NCI-H1105 treated with DMSO at 0.1 percent for 48 hours (cell line): ENCODE measurements around the gene OXTR.
A peak's percentile ranks its signal among the peaks of the same experiment; 100 is the strongest.

Experiments
- DNase-seq: peaks from one replicate; lab custom pipeline; 2025; lab: John Stamatoyannopoulos, UW

Gene OXTR

DNA sequence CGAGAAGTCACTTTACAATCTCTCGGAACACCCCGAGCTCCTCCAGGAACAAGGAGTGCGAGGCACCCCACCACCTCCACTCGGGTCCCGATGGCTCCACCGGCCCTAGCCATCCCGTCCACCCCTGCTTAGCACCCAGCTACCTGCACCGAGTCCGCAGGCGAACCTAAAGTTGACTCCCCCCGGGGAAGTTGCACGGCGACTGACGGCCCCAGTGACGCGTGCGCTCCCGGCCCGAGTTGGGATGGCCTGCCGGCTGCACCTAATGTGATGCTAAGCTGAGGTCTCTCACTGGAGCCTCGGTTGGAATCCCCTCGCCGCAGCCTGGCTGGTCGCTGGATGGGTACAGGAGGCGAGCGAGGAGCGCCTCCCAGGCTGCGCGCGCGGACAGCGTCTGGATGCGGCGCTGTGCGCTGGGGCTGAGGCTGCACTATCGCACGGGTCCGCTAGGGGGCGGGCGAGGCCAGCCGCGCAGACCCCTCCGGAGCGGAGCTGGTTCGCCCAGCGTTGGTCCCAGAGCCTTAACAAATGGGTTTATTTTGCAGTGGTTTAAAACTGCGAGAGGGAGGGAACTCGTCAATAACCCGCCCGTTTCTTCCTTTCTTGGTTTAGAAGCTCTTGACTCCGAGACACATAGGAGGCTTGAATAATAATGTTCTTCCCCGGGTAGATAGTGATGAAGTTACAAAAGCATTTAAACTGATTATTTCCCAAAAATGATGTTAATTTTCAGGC lies at the start of gene OXTR:
TSS of gene OXTR (minus strand) at position 526 of the 735 bp plus-strand sequence. CDS start 1,426 bp downstream, outside the sequence.
- peak; percentile 56 for DNase-seq

DNA sequence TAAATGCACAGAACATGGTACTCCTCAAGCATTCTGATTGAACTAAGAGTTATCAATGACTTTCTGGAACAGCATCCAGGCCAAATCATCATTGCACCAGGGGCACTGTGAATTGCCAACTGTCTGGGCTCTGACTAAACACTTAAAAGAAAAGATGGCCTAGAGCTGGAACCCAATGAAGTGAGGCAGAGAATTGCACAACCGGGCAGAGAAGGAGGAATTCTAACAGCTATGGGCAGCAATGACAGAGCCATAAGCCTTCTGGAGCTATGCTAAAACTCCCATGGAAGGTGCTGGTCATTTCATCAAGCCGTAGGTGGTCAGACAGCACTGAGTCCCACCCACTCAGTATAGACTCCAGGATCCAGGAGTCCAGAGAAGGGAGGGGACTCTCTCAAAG lies 48.1 kb upstream of the OXTR start:
- DNase-seq = no peak

DNA sequence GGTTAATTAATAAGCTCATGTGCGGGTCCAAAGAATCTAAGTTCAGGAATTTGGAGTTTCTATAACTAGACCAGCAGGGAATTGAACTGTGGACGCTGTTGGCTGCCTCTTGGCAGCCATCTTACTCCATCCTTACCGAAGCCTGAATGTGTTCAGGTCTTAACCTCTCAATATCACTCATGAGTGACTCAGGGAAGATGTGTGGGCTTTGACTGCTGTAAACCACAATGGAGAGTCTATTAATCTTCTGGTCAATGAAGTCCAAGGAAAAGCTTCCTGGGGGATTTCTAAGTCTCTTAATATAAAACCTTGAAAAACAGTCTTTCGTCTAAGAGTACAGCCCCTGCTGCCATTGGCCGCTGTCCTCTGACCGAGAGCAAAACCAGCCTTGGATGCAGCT lies 46.7 kb upstream of the OXTR start:
- DNase-seq = no peak

DNA sequence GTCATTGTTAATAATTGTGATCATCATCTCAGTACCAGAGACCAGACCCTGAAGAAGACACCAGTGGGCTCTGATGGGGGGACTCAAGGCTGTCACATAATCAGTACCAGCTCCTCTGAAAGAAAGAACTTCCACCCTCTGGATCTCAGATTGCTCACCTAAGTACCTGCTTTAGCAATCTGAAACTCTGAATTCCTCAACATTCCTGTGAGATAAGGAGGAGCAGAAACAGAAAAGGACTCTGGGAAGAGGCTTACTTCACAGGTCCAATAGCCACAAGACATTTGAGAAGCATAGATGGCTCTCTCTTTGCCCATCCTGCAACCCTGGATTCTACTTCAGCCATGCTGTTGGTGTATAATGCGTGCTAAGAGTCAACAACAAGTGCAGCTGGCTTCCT lies 44.0 kb upstream of the OXTR start:
- no peak for DNase-seq

DNA sequence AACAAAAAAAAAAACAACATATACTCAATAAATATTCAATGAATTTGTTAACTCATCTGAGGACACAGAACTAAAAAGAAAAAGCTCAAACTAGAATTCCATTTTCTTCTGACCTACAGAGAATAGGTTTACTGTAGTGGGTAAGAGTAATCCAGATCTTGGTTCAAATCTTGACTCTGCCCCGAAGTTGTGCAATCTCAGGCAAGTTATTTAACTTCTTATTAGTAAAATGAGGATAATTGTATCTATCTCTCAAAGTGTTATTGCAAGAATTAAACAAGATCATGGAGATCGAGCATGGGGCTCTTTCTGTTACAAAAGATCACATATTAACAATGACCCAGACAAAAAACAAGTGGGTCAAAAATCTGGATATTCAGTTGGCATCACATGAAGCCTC lies 41.1 kb upstream of the OXTR start:
- DNase-seq = no peak

DNA sequence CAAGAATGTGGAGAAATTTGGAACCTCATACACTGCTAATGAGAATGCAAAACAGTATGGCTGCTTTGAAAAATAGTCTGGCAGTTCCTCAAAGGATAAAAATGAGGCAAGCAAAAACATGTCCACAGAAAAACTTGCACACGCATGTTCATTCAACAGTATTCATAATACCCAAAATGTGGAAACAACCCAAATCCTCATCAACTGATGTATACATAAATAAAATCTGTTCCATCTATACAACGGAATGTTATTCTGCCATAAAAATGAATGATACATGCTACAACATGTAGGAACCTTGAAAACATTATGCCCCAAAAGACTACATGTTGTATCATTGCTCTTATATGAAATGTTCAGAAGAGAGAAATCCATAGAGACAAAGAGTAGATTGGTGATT lies 36.4 kb upstream of the OXTR start:
- no peak for DNase-seq

DNA sequence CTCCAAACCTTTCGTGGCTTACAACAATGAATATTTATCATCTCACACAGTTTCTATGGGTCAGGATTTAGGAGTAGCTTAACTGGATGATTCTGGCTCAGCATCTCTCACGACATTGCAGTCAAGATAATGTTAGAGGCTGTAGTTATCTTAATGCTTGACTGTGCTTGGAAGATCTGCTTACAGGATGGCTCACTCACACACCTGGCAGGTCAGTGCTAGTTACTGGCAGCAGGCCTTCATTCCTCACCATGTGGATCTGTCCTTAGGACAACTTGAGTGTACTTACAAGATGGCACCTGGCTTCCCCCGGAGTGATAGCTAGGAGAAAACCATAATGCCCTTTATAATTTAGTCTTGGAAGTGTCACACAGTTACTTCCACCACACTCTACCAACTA lies 32.8 kb upstream of the OXTR start:
- DNase-seq = no peak

DNA sequence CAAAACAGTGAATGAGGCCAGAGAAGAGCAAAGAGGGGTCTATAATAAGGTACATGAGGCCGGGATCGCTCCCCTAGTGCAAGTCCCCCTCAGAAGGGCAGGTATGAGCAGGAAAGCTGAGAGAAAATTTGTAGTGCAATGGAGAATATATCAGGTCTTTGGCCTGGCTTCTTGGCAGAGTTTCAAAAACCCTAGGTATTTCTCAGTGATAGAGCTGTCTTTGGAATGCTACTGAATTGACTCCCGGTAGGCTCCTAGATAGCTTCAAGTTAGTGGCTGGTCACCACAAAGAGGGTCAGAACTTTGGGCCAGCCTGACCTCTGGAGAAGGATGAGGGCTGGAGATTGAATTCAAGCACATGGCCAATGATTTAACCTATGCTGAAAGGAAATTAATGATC lies 30.6 kb upstream of the OXTR start:
- no peak for DNase-seq

DNA sequence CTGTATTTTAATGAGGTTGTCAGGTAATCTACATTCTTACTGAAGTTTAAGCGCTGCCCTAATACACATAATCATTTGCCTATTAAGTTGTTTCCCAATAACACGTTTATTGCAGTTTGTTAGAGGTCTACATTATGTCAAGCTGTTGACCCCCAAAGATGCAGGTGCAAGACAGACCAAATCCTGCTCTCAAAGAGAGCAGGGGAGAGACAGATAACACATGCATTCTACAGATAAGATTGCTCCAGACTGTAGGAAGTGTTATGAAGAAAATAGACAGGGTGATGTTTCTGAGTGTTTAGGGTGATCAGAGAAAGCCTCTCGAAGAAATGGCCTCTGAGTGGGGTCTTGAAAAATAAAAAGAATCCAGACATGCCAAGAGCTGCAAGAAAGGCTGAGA lies 24.8 kb upstream of the OXTR start:
- DNase-seq = no peak

DNA sequence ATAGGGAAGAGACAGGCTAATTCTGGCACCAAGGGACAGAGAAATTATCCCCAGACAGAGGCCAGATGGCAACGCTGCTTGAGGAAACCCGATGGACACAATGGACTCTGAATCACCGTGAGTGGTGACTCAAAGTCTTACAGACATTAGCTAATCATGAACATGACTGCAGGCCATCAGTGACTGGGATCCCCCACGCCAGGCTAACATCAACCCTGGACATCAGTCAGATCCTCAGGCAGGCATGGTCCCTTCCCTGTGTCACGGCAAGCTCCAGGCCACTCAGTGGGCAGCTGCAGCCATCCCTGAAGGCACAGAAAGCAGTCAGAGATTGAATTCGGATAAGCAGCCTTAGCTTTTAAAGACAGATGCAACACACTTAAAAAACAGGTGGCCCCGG lies 23.8 kb upstream of the OXTR start:
- no peak for DNase-seq

DNA sequence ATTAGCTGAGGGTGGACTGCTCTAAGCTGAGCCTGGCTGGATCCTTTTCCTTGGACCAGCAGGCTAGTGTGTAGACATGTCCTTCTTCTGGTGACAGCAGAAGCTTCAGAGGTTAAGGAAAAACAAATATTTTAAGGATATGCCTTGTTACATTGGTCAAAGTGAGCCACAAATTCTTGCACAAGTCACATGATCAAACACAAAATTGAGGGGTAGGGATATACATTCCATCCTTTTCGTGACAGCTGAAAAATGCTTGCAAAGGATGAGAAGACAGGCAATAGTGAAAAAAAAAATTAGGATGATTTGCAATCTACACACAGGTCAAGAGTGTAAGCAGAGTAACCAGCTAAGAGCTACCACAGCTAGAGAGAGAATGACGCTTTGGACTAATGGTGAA lies 21.1 kb upstream of the OXTR start:
- DNase-seq = no peak

DNA sequence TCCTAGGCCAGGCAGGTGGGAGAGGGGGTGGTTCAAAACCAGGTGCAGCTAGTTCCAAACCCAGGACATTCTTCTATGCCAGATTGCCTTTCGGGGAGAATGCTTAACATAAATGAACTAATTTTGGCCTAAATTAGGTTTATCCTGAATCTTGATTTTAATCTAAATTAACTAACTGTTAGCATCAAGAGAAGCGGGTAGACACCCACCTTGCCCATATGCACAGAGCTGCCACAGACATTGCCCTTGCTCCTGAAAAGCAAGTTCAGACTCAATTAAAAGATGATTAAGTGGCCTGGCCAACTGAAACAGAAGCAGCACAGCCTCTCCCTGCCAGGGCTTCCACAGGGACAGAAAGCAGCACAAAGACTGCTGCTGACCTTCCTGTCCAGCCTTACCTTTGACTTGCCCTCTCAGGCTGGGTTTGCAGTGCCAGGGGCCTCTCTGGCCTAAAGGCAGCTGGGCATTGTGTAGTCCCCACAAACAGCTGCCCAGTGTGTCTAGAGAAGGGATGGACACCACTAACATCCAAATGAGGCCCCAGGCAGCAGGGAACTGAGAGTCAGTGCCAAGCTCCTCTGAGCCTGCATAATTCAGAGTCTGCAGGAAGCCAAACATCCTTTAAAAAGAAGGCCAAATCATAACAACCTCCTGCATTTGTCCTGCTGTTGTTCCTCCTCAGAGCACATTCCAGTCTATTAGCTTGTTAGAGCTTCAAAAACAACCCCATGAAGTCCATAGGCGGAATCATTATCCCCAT lies 15.4 kb upstream of the OXTR start:
- no peak for DNase-seq

DNA sequence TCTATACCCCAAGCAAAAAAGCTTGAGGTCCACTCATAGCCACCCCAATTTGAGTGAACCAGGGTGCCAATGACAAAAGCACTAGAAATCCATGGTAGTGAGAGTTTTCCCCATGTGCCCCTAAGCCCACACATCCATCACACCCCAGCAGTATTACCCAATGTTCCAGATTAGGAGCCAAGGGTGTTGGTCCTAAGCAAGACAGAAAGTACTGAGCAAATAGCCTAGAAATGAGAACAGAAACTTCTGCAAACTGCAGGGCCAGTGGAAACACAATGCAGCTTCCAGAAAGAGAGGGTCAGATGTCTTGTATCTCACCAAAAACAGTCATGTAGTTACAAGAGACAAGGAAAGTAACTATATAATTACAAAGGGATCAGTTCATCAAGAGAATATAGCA lies 10.9 kb upstream of the OXTR start:
- no peak for DNase-seq

DNA sequence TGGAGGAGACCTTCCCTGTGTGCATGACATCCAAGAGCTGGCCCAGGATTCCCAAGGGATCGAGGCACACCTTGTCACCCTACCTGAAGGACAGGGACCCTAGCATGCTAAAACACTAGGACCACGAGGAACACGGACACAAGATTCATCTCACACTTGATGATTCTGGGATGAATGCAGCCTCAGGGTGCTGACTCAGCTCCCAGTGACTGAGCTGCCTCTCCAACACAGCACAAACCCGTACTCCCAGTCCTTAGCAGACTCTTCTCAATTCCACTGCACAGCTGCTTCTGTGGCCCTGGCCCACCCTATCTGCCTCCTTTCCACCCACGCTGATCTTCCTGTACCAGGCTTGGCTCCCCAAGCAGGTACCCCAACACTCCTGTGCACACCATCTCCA lies 9.1 kb upstream of the OXTR start:
- no peak for DNase-seq

DNA sequence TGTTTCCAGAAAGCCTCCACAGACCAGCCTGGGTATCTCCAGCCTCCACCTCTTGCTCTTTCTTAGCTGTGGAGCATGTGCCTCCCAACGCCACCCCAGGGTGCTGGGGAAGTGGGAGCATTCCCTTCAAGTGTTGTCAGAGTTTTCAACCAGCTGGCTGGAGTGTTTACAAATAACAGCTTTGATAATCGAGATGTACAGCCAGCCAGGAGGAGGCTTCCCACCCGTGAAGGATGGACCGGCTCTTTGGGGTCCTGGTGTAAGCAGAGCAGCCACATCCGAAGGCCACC lies 8.5 kb upstream of the OXTR start:
- no peak for DNase-seq

DNA sequence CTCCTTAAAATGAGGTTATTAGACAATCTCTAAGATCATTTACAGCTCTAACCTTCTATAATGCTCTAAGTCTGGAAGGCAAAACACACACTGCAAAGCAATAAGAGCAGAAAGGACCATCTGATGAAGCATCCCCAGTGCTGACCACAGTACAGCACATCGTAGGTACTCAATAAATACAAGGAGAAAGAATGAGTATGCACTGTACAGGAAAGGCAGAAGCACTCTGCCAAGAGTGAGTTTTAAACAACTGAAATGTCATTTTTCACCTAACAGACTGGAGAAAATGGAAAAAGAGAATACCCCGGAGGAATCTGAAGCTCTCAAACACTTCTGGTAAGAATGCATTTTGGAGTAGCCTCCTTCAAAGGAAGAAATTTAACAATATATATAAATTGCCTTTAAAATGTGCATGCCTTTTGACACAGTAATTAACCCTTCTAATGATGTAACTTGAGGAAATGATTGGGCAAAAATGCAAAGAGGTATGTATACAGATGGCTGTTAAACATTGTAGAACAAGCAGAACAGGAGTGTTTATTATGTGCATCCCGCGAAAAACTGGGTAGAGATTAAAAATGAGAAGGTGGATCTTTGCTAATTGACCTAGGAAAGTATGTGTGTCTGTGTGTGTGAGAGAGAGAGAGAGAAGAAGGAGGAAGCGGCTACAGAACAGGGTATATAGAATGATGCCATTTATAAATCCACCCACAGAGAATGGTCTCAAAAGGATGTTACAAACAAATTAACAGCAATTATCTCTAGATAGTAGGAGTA lies 8.0 kb upstream of the OXTR start:
- no peak for DNase-seq

DNA sequence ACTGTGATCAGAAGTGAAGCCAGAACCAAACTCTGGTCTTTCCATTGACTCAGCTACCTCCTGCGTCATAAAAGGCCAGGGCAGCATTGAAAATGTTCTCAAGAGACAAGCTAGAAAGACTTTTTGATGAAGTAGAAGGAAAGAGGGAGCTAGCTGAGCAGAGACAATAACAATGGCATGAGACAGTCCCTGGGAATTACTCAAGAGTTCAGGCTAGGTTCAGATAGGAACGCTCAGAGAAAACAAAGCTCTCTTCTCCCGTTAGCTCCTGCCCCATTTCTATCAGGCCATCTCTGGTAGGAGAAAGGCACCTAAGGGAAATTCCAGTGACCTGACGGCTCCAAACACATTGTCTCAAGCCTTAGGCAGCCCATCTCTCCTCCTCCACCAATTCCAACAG lies 7.0 kb upstream of the OXTR start:
- no peak for DNase-seq

DNA sequence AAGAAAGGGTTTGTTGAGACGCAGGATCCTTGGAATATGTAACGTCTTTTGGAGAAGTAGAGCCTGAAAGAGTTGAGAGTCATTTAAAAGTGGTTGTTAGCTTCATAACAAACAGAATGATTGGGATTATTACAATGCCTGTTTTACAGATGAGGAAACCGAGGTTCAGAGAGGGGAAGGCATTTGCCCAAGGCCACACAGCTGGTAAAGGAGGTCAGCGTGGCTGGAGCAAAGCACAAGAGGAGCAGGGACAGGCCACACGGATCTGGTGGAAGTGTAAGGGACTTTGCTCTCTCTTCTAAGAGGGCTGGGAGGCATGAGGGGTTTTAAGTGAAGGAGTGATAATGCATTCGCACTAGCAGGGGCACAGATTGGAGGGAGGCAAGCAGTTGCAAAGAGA lies 6.2 kb upstream of the OXTR start:
- no peak for DNase-seq

DNA sequence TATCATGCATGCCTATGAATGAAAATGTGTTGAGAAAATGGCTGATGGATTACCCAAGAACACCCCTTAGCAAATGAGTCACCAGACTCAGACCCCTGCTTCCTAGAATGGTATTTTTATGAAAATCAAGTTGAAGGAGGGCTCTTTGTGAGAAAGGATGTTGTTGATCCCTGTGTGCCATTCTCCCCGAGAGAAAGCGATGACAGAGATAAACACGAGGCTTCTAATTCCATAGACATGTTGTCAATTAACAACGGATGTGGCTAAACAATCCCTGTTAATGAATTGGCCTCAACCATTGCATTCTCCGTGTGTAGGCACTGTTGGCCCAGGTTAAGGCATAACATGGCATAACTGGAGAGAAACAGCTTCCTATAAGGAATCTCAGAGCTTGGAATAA lies 5.8 kb upstream of the OXTR start:
- no peak for DNase-seq

DNA sequence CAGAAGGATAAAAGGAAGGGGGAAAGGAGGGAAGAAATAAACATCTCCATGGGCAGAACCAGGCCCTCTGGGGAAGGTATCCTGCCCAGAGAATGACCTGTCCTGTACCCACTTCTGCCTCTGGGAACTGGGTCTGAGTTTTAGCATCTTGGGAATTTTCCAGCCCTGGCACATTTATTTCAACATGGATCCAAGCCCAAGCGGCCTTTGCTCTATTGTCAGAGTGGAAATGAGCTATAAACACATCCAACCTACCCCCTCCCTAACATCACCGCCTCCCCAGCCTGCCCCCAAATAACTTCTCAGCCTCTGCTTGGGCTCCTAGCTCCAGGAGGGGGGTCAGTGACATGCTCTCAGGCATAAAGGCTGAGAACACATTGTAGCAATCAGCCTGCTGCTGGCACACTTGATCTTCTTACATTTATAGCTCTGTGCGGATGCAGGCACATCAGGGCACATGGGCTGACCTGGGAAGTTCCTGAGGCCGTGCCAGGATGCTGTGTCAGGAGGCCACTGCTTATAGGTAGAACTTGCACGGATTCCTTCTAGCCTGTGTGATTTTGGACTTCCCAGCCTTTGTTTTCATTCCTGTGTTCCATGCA lies 4.6 kb upstream of the OXTR start:
- DNase-seq = no peak

DNA sequence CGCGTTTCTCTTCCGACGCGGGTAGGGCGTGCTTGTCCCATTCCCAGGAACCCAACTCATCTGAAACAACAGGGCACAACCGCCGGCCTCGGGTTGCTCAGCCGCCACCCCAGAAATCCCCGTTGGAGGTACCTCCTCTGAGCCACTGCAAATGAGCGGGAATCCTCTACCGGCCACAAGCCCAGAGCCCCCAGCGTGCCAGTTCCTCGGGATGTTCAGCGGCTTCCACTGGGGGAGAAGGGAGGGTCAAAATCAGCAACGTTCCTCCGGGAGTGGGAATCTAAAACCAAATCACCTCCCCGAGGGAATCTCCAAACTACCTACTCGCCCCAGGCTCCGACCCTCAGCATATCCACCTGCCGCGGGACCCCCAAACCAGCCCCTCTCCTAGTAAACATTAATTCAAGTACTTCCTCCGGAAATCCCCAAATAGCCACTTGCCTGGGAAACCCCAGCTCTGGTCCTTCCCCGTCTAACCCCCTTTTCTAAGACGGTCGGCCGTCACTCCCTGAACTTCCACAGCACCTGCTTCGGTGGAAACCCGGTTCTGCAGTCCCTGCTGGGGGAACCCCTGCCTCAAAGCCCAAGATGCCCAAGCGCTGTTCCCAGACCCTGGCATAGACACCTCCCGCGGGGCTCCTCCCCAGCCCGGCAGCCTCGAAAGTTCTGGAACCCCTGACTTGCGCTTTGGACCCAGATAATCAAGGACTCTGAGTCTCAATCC lies 887 bp downstream of the OXTR start:
- DNase-seq = peak; percentile 28

DNA sequence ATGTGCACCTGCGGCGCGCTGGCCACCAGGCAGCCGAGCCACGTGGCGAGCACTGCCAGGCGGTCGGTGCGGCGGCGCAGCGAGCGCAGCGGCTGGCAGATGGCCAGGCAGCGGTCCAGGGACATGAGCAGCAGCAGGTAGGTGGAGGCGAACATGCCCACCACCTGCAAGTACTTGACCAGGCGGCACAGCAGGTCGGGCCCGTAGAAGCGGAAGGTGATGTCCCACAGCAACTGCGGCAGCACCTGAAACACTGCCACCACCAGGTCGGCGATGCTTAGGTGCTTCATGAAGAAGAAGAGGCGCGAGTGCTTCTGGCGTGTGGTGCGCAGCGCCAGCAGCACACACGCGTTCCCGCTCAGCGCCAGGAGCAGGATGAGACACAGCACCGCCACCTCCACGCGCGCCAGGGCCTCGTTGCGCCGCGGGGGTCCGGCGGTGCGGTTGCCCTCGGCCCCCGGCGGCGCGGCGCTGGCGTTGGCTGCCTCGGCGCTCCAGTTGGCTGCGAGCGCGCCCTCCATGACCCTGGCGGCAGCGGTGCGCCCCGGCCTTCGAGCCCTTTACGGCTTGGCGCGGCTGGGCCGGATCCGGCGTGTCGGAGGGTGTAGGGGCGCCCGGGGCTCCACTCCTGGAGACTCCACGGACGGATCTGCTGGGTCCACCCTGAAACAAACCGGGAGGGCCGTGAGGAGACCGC lies 1.6 kb downstream of the OXTR start:
- DNase-seq = peak; percentile 77
